NCI-H2081 (cell line): ENCODE results near the gene HIBCH.
"Not testable (repeated sequence)": the region's sequence is repeated elsewhere in the genome, so short reads cannot be mapped to it uniquely, and the experiment has no call there.

Experiments used
- DNase-seq, 2 experiments: peaks; one replicate each; lab custom pipeline; 2025; lab: John Stamatoyannopoulos, UW

HIBCH gene, protein sequence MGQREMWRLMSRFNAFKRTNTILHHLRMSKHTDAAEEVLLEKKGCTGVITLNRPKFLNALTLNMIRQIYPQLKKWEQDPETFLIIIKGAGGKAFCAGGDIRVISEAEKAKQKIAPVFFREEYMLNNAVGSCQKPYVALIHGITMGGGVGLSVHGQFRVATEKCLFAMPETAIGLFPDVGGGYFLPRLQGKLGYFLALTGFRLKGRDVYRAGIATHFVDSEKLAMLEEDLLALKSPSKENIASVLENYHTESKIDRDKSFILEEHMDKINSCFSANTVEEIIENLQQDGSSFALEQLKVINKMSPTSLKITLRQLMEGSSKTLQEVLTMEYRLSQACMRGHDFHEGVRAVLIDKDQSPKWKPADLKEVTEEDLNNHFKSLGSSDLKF

DNA sequence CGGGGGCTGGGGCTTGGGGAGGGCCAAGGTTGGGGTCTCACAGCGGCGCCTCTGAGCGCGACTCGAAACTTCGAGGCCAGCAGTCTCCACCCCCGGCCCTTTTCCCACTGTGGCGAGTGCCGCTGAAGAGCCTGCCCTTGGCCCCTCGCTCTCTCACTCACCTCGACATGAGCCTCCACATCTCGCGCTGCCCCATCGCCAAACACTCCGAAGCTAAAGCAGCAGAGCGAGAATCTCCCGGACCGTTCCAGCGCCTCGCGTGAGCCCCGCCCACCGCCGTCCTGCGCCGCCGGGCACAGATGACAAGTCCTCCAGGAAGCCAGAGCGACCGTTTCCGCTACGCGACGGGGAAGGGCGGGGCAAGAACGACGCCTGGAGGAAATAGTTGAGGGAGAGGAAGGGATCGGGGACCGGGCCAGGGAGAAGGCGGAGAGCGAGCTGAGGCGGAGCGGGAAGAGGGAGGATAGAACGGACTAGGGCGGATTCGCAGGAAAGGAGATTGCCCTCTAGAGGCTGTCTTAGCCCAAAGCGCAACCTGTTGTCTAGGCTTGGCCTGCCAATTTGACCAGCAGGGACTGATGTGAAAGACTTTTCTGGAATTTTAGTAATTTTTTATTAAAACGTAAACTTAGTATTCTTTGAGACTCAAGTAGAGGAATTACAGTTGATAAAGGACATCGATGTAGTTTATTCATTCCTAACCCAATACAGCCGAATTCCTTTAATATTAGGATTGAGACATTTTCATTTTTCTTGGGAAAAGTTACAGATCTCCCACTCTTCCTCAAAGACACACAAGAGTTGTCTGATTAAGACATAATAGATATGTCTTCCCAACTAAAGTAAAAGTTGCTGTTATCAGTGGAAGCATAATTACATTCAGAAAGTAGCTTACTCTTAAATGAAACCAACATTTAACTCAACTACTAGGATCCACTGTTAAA is at the start of gene HIBCH:
Gene HIBCH (minus strand): TSS at position 272 of the 944 bp plus-strand sequence. CDS start 76 bp downstream, at position 196.
- DNase-seq, result peak; percentile 98

DNA sequence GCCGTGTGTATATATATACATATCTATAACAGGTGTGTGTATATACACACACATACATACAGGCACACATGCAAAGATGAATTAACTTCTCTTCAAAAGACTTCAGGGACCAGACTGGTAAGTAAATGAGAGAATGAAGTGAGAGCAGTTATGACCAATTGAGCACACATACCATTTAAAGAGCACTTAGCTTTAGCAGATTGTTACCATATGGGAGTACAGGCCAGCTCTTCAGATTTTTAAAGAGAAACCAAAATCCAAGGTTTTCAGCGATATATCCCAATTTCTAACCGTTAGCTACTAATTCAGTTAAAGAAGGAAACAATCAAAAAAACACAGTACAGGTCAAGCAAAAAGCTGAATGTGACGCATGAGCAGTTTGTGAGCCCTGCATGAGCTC is 47.5 kb upstream of the HIBCH start:
- no peak for DNase-seq

DNA sequence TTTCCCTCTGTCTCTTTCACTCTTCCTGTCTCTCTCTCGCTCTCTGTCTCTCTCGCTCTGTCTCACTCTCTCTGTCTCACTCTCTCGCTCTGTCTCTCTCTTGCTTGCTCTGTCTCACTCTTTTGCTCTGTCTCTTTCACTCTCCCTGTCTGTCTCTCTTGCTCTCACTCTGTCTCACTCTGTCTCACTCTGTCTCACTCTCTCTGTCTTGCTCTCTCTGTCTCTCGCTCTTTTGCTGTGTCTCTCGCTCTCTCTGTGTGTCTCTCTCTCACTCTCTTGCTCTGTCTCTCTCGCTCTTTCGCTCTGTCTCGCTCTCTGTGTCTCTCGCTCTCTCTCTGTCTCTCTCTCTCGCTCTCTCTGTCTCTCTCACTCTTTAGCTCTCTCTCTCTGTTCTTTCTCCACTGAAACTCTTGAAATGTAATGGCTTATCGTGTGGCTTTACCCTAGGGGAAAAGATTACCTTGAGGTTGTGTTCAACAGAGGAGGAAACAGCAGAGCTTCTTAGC is 46.7 kb upstream of the HIBCH start:
- no peak for DNase-seq

DNA sequence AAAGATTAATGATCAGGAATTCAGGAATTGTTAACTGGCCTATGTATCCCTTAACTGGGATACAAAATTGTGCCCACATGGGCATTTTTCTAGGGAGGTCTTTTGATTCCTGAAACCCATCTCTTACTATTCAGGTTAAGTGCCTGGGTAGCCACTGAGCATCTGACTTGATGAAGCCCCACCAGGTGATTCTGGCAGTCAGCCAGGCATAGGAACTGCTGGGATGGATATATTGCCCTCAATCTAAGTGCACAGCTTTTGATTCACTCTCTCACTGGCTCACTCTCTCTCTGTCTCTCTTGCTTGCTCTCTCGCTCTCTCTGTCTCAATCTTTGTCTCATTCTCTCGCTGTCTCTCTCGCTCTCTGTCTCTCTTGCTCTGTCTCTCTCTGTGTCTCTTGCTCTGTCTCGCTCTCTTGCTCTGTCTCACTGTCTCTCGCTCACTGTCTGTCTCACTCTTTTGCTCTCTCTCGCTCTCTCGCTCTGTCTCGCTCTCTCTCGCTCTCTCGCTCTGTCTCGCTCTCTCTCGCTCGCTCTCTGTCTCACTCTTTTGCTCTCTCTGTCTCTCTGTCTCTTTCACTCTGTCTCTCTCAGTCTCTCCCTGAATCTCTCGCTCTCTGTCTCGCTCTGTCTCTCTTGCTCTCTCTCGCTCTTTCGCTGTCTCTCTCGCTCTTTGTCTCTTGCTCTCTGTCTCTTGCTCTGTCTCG is 46.0 kb upstream of the HIBCH start:
- peak; percentile 21 to 26 for DNase-seq

DNA sequence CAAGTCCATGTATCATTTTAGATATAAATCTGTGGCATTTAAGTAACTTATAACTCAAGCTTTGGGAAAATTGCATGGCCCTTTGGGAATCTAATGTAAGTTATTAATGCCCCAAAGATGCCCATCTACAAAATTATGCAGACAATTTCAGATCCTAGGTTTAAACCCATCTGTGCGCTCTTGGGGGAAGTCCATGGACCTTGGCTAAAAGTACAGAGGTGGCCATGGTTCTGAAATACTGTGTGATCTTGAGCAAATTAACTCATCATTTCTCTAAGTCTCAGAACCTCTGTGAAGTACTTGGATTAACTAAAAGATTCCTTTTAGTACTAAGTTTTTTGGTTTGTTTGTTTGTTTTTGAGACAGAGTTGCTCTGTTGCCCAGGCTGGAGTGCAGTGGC is 43.3 kb upstream of the HIBCH start:
- no peak for DNase-seq

DNA sequence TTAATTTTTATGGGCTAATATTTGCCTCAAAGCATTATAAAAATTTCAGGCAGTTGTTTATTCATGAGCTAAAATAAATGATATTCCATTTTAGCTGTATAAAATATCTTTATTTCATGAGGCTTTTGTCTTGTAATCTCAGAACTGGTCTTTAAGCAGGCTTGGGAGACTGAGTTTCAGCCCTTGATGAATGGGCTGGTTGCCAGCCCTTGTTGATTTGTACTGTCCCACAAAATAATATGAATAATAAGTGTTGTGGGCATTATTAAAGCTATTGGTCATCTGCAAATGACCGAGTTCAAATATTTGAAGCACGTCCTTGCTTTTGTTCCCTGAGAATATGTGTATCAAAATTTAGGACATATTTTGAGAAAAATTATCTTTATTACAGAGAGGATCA is 41.9 kb upstream of the HIBCH start:
- DNase-seq, result no peak

DNA sequence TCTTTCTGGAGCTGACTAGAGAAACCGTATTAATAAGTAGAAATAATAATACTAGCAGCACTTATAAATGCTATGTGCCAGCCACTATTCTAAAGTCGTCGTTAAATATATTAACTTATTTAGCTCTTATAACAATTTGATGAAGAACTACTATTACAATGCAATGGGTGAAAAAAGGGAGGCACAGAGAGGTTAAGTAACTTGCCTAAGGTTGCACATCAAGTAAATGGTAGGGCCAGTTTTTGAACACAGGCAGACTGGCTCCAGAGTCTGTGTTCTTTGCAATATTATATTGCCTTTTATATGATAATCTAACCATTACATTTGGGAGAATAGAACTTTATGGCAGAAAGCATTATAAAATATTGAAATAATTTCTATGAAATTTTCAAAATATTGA is 41.3 kb upstream of the HIBCH start:
- no peak for DNase-seq

DNA sequence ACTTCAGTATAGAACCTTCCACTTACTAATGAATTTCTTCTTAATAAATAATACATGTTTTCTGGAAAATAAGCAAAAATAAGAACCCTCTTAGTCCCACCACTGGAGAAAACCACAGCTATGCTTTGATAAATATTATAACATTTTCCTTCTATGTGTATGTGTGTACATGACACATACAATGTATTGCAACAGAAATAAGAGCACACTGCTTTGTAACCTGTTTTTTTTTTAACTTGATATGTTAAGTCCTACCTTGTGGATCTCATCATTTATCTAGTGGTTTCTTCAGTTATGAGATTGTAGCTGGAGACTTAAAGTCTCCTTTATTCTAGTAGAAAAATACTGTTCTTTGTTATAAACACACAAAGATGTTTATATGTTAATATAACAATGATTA is 40.9 kb upstream of the HIBCH start:
- no peak for DNase-seq

DNA sequence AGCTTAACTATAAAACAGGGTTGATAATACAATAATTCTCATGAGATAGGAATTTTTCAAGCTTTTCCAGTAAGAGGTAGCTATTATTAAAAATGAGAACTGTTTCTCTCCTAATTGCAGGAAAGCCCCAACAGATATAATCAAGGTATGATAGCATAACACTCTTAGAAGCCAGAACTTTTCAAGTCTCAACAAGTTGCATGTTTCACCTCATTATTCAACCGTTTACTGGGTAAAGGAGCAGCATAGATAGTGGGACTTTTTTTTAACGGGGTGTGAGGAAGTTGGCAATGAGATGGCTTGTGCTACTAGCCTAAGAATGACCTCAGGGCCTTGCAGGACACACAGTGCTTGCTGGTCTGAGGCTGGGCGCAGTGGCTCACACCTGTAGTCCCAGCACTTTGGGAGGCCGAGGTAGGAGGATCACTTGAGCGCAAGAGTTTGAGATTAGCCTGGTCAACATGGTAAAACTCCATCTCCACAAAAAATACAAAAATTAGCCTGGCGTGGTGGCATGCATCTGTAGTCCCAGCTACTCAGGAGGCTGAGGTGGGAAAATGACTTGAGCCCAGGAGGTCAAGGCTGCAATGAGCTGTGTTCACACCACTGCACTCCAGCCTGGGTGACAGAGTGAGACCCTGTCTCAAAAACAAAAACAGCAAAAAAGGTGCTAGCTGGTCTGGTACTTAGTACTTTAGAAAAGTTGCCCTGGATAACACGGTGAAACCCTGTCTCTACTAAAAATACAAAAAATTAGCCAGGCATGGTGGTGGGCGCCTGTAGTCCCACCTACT is 39.2 kb upstream of the HIBCH start:
- DNase-seq, result not testable (repeated sequence)

DNA sequence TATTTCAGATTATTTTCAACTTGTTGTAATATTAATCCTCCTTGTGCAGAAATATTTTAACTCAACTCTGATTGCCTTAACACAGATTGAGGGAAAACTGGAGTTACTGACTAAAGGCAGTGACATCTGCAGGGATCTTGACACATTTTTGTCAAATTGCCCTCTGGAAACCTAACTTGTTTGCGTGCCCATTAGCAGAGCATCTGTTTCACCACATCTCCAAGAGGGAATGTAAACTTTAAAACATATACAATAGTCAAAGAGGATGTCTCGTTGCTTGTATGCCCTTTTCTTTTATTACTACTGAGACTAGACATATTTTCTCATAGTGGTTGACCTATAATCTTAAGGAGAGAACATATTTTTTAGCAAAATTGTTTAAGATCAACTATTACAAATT is 38.0 kb upstream of the HIBCH start:
- peak in 1 of 2 experiments; percentile 31 for DNase-seq

DNA sequence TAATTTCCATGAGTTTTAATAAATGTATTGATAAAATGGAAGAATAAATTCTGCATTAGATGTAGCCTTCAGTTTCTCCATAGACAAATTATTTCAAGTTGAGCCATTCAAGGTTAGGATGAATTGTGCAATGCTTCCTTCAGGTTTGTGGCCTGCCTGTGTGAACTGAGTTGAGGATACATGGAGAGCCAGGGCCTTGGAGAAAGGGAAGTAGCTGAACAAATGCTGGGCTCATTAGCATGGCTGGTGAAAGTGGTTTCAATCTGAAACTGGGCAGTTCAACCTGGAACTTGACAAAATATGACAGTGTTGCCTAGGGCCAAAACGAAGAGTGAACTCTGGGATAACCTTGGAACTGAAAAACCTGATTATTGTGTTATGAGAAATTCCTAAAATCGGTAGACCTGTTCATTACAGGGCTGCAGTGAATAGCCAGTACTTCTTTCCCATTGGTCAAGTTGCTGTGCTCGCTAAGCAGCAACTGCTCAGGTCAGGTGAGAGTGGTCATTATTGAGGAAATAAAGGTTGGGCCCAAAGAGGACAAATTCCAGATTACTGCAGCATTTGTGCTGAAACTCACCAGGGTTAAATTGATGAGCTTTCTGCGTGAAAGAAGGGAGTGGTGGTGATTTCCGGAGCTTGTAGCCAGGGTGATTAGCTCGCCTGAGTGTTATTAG is 36.5 kb upstream of the HIBCH start:
- no peak for DNase-seq

DNA sequence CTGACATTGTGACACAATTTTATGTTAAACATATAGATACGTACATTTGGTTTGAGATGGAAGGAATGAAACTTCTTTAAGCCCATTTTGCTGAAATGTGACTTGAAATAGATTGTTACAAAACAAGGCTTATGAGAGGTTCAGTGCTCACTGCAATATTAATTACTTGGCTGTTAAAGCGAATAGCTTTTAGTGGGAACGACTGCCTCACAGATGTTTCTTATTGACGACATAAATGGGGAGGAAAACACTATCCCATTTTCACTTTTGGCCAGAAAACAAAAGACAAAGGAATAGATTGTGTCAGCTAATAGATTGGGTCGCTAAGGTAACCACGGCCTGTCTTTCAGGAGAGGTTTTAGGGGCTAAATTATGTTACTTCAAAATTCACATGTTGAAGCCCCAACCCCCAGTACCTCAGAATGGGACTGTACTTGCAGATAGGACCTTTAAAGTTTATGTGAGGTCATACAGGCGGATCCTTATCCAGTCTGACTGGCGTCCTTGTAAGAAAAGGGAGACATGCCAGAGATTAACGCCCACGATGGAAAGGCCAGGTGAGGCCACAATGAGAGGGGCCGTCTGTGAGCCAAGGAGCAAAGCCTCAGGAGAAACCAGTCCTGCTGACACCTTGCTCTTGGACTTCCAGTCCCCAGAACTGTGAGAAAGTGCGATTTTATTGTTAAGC is 34.5 kb upstream of the HIBCH start:
- DNase-seq, result no peak

DNA sequence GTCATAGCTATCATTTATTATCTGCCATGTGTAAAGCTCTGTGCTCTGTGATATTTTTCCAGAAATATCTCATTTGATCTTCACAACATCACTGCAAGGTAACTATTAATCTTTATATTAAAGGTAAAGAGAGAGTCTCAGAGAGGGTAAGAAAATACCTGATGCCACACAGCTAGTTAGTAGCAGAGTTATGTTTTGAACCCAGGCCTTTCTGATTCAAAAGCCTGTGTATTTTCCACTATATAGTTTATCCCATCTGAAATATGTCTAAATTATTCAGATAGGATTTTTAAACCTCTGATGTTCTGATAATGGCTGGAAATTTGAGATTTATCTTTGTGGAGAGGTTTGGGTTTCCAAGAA is 33.9 kb upstream of the HIBCH start:
- no peak for DNase-seq

DNA sequence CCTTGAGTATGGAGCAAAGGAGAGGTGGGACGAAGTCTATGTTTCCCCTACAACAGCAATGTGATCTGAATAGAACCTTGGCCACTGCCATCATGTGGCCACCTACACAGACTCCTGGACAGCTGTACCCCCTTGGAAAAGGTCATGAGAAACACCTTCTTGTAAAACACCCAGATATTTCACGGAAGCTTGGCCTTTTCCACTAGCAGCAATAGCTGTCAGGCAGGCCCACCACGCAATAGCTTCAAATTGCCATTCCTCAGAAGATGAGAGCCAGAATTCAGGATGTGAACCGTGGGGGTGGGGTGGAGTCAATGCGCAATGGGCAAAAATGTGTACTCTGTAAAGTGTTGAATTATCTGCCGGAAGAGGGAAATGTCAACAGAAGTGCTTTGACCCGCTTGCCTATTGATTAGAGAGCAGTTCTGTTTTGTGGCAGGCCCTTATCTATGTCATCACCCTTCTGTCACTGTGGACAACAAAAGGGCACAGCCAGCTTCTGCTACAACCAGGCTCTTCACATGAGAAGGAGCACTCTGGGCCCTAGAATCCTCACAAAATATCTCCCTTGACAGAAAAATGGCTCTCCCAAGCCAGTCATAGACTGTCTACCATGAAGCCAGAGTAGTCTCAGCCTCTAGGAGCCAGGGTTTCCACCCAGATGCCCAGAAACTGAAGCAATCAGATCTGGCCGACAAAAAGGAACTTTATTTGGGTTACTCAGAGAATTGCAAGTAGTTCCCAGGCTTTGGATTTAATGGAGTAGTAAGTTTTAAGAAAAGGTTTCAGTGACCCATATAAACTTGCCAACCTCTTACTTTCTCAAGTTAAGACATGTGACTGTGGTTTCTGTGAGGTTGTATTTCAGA is 33.3 kb upstream of the HIBCH start:
- DNase-seq, result no peak

DNA sequence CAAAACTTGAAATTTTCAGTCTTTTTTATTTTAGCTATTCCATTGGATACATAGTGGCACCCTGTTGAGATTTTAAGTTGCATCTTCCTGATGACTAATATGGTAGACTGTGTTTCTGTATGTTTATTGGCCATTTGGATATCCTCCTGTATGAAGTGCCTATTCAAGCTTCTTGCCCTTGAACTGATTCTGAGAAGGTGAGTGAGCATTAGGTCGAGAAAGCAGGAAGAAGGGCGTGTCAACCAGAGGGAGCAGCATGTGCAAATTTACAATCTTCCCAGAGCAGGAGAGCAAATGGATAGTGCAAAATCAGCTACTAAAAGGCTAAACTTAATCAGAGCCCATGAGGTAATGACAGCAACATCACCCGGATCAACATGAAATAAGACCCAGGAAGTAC is 32.3 kb upstream of the HIBCH start:
- DNase-seq, result no peak

DNA sequence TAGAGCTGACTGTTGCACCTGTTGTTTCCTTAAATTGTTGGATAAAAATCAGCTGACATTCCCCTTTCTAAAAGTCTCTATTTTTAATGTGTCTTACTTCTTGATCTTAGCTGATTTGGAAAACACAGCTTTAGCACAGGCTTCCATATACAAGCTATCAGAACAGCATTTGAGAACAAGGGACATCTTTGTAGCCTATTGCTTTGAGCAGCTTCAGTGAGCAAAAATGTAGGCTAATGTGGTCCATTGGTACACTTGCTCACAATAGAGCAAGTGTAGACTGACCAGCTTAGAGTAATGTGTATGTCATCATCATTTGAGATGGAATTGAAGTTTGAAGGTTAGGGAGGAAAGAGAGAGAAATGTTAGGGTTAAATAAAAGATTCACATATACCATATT is 30.7 kb upstream of the HIBCH start:
- no peak for DNase-seq

DNA sequence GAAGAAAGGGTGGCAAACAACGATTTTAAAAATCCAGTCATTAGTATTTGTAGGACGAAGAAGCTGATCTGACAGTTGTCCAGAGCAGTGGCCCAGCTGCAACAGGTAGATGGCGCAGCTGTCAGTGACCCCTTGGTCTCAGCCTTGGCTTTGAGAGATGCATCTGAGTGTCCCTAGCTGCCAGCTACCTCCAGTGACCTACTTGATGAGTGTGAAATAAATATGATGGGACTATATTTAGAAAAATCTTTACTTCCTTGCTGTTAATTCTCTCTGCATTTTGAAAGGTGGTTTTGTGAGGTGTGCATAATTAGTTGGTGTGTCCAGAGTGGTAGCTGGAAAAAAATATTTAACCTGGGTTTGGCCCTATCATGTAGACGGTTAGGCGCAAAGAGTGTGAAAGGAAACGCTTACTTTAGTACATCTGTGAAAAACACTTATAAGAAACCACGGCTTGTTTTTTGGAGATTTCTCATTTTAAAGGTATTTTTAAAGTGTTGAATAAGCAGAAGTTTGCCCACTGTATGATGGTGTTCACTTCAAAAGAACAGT is 24.7 kb upstream of the HIBCH start:
- DNase-seq, result peak; percentile 17 to 66

DNA sequence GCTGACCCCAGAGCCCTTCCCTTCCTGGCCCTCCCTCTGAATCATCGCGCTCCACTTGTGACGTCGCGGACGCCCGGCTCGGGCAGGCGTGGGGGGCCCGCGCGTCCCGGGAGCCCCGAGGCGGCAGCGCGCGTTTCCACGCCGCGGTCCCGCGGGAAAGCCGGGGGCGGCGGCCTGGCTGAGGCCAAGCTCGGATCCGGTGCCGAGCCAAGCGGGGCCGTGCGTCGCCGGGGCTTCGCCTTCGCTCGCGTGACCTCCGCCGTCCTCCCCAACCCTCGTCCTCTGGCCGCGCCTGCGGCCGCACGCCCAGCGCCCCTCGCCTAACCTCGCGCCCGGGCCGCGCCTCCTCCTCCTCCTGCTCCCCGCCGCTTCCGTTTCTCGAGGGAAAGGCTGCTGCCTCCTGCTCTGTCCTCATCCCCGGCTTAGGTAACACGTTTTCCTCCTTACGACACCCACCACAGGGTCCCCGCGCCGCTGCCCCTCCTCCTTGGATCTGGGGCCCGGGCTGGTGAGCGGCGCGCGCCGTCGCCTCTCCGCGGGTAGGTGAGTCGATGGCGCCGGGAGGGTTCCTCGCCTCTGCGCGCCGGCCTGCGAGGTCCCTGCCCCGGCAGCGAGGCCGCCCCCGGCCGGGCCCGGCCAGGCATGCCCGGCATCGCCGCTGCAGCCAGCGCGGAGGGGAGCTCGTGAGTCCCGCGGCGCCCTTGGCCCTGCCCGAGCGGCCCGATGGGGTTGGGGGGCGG is 24.1 kb upstream of the HIBCH start, which contains the start of gene INPP1:
Gene INPP1 (plus strand): TSS at position 54 of the 740 bp plus-strand sequence. CDS start 16,514 bp downstream, outside the sequence.
- peak; percentile 27 to 53 for DNase-seq
